Subcutaneous abdominal adipose tissue (tissue), 5 donors: Measurements from ENCODE around the gene TMEM97.
"Not testable (repeated sequence)": the region's sequence is repeated elsewhere in the genome, so short reads cannot be mapped to it uniquely, and the experiment has no call there.

Source experiments
- H3K27ac ChIP-seq: one replicate; pipeline ENCODE4 v1.7.0; 2013; ENCODE audit warnings: low read depth, mild to moderate bottlenecking, inconsistent platforms, low read length, moderate library complexity
- H3K27me3 ChIP-seq, 5 donors: one replicate each; pipeline ENCODE4 v1.7.0; 2013; ENCODE audit warnings: low read length in 5 of 5, inconsistent platforms in 1 of 5; ENCODE audit not compliant: control insufficient read depth in 5 of 5, insufficient read depth in 4 of 5
- H3K36me3 ChIP-seq, 5 donors: one replicate each; pipeline ENCODE4 v1.7.0; 2013; ENCODE audit warnings: low read length in 5 of 5; ENCODE audit not compliant: control insufficient read depth in 5 of 5, insufficient read depth in 5 of 5
- H3K4me1 ChIP-seq, 5 donors: one replicate each; pipeline ENCODE4 v1.7.0; 2013; ENCODE audit warnings: low read length in 5 of 5, mild to moderate bottlenecking in 3 of 5, moderate library complexity in 1 of 5; ENCODE audit not compliant: control insufficient read depth in 5 of 5, insufficient read depth in 5 of 5
- H3K4me3 ChIP-seq, 5 donors: one replicate each; pipeline ENCODE4 v1.7.0; 2013; ENCODE audit warnings: low read length in 5 of 5, low read depth in 1 of 5
- H3K9ac ChIP-seq, 5 donors: one replicate each; pipeline ENCODE4 v1.7.0; 2013; ENCODE audit warnings: low read length in 5 of 5, mild to moderate bottlenecking in 4 of 5, moderate library complexity in 3 of 5
- H3K9me3 ChIP-seq, 5 donors: one replicate each; pipeline ENCODE4 v1.7.0; 2013; ENCODE audit warnings: low read length in 5 of 5; ENCODE audit not compliant: control insufficient read depth in 5 of 5
- donor health status: healthy.
- donor health status: healthy.
- donor health status: healthy.
- donor health status: healthy.
- donor health status: healthy.

TMEM97 gene

GRCh38 chr17:28318759-28319597 lies at the start of gene TMEM97:
Gene TMEM97 (plus strand): TSS chr17:28319200. CDS start chr17:28319240, 40 bp downstream.
- peaks cover 2 to 23% (median 20%) of the 10 kb centered on the region in 5 donors for H3K4me1 ChIP-seq
- peak within 1 kb of the TSS in 4 of 5 donors; percentile 3 to 70 (median 42) for H3K9ac ChIP-seq
- H3K36me3 ChIP-seq: no peaks in the 10 kb centered on the region
- H3K9me3 ChIP-seq: no peaks in the 10 kb centered on the region
- peak within 1 kb of the TSS; percentile 63 to 76 (median 74) for H3K4me3 ChIP-seq
- H3K27ac ChIP-seq: peak within 1 kb of the TSS; percentile 16
- peaks cover 0 to 6% (median 4%) of the 10 kb centered on the region in 5 donors for H3K27me3 ChIP-seq

GRCh38 chr17:28270055-28270454 lies 48.9 kb upstream of the TMEM97 start:
- Histone ChIP-seq H3K9ac (no peak overlapping the region), H3K27ac (no peak overlapping the region), H3K27me3 (peaks cover 0 to 2% (median 0%) of the 10 kb centered on the region in 5 donors), H3K4me3 (no peak overlapping the region), H3K4me1 (no peaks in the 10 kb centered on the region), H3K36me3 (no peaks in the 10 kb centered on the region), H3K9me3 (peaks cover 0 to 3% (median 0%) of the 10 kb centered on the region in 5 donors)

GRCh38 chr17:28270926-28271325 lies 48.1 kb upstream of the TMEM97 start:
- Histone ChIP-seq H3K4me3 (no peak overlapping the region), H3K9ac (no peak overlapping the region), H3K4me1 (no peaks in the 10 kb centered on the region), H3K27me3 (peaks cover 0 to 2% (median 0%) of the 10 kb centered on the region in 5 donors), H3K36me3 (no peaks in the 10 kb centered on the region), H3K9me3 (peaks cover 0 to 3% (median 0%) of the 10 kb centered on the region in 5 donors), H3K27ac (no peak overlapping the region)

- Histone ChIP-seq H3K4me3 (no peak overlapping the region), H3K4me1 (no peaks in the 10 kb centered on the region), H3K9me3 (peaks cover 0 to 3% (median 0%) of the 10 kb centered on the region in 5 donors), H3K27ac (no peak overlapping the region), H3K36me3 (no peaks in the 10 kb centered on the region), H3K27me3 (peaks cover 0 to 2% (median 0%) of the 10 kb centered on the region in 5 donors), H3K9ac (no peak overlapping the region)
Measured at GRCh38 chr17:28271431-28271830, 47.6 kb upstream of the TMEM97 start.

GRCh38 chr17:28272166-28272565 lies 46.8 kb upstream of the TMEM97 start:
- Histone ChIP-seq H3K4me3 (no peak overlapping the region), H3K9ac (no peak overlapping the region), H3K27me3 (peaks cover 0 to 4% (median 0%) of the 10 kb centered on the region in 5 donors), H3K9me3 (peaks cover 0 to 3% (median 0%) of the 10 kb centered on the region in 5 donors), H3K27ac (no peak overlapping the region), H3K36me3 (no peaks in the 10 kb centered on the region), H3K4me1 (no peaks in the 10 kb centered on the region)

GRCh38 chr17:28273341-28273740 lies 45.7 kb upstream of the TMEM97 start:
- H3K36me3 ChIP-seq, H3K9me3 ChIP-seq, H3K4me1 ChIP-seq, H3K27ac ChIP-seq, H3K9ac ChIP-seq, H3K4me3 ChIP-seq, H3K27me3 ChIP-seq: not testable (repeated sequence)

GRCh38 chr17:28274591-28275265 lies 44.3 kb upstream of the TMEM97 start:
- H3K27ac ChIP-seq: no peak overlapping the region
- no peaks in the 10 kb centered on the region for H3K36me3 ChIP-seq
- no peak overlapping the region for H3K9ac ChIP-seq
- H3K9me3 ChIP-seq: no peaks in the 10 kb centered on the region
- H3K4me1 ChIP-seq: no peaks in the 10 kb centered on the region
- no peak overlapping the region for H3K4me3 ChIP-seq
- peaks cover 0 to 4% (median 0%) of the 10 kb centered on the region in 5 donors for H3K27me3 ChIP-seq

- H3K27me3 ChIP-seq: peaks cover 0 to 4% (median 0%) of the 10 kb centered on the region in 5 donors
Measured at GRCh38 chr17:28276011-28276410, 43.0 kb upstream of the TMEM97 start.

GRCh38 chr17:28279411-28279810 lies 39.6 kb upstream of the TMEM97 start:
- Histone ChIP-seq H3K36me3 (no peaks in the 10 kb centered on the region), H3K9ac (no peak overlapping the region), H3K4me3 (no peak overlapping the region), H3K9me3 (no peaks in the 10 kb centered on the region), H3K27ac (no peak overlapping the region), H3K4me1 (no peaks in the 10 kb centered on the region), H3K27me3 (peaks cover 0 to 4% (median 0%) of the 10 kb centered on the region in 5 donors)

More at GRCh38 chr17:28276011-28276410, 43.0 kb upstream of the TMEM97 start:
- Histone ChIP-seq H3K9me3 (no peaks in the 10 kb centered on the region), H3K36me3 (no peaks in the 10 kb centered on the region), H3K4me3 (no peak overlapping the region), H3K9ac (no peak overlapping the region), H3K27ac (no peak overlapping the region), H3K4me1 (no peaks in the 10 kb centered on the region)

- no peaks in the 10 kb centered on the region for H3K36me3 ChIP-seq
- H3K27ac ChIP-seq: no peak overlapping the region
- H3K4me1 ChIP-seq: no peaks in the 10 kb centered on the region
- no peaks in the 10 kb centered on the region for H3K9me3 ChIP-seq
- H3K4me3 ChIP-seq: no peak overlapping the region
- peaks cover 0 to 4% (median 0%) of the 10 kb centered on the region in 5 donors for H3K27me3 ChIP-seq
- no peak overlapping the region for H3K9ac ChIP-seq
Measured at GRCh38 chr17:28280826-28281225, 38.2 kb upstream of the TMEM97 start.
